GM13976 (cell line): Measurements from ENCODE around the gene RDH13.
"Not testable (repeated sequence)": the region's sequence is repeated elsewhere in the genome, so short reads cannot be mapped to it uniquely, and the experiment has no call there.

Experiments
- DNase-seq: peaks from one replicate; pipeline ENCODE4 v3.0.0; 2012; ENCODE audit warnings: low spot score
- CTCF ChIP-seq: IDR thresholded peaks from 2 replicates; pipeline ENCODE4 v1.5.1; 2012; ENCODE audit warnings: borderline replicate concordance, mild to moderate bottlenecking; ENCODE audit not compliant: insufficient read depth; ENCODE audit errors: extremely low read depth, missing control alignments, control extremely low read depth
- in situ Hi-C: fragments of 300-500 bp; cut with MboI; formaldehyde crosslinking; loops from one replicate; pipeline ENCODE4 v1.12.0; 2022; ENCODE audit warnings: low sequenced_read_pairs, mixed read lengths, inconsistent platforms; ENCODE audit not compliant: unreplicated experiment

RDH13 gene

GRCh38 chr19:55024111-55024510 lies 38.8 kb downstream of the RDH13 start:
- DNase-seq, result no peak
- in situ Hi-C loops, result no loop called here
- no peak for TF ChIP-seq CTCF

DNA sequence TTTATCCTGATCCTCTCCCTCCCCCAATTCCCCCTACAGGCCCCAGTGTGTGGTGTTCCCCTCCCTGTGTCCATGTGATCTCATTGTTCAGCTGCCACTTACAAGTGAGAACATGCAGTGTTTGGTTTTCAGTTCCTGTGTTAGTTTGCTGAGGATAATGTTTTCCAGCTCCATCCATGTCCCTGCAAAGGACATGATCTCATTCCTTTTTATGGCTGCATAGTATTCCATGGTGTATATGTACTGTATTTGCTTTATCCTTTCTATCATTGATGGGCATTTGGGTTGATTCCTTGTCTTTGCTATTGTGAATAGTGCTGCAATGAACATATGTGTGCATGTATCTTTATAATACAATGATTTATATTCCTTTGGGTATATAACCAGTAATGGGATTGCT lies 42.6 kb downstream of the RDH13 start:
- in situ Hi-C loops, DNase-seq: not testable (repeated sequence)

DNA sequence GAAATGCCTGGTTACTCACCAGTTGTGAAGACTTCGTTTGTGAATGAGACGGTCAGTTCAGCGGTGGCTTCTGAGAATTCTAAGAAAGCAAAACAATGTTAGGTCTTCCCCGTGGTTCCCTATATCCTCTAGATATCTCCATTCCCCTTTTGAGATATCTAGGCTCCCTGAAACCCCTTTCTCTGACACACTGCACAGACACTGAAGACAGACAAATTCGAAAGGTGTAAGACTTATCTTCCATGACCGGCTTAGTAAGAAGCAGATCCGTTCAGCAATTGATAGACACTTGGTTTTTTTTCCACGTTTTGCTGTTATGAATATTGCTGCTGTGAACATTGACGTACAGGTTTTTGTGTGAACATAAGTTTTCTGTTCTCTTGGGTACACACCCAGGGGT lies 44.3 kb downstream of the RDH13 start:
- DNase-seq, result no peak
- in situ Hi-C loops, result no loop called here
- no peak for TF ChIP-seq CTCF

GRCh38 chr19:55018216-55018615 lies 44.7 kb downstream of the RDH13 start:
- in situ Hi-C loops, result no loop called here
- no peak for TF ChIP-seq CTCF
- no peak for DNase-seq

GRCh38 chr19:55016017-55016416 lies 46.9 kb downstream of the RDH13 start:
- TF ChIP-seq CTCF, result no peak
- in situ Hi-C loops, result no loop called here
- no peak for DNase-seq

DNA sequence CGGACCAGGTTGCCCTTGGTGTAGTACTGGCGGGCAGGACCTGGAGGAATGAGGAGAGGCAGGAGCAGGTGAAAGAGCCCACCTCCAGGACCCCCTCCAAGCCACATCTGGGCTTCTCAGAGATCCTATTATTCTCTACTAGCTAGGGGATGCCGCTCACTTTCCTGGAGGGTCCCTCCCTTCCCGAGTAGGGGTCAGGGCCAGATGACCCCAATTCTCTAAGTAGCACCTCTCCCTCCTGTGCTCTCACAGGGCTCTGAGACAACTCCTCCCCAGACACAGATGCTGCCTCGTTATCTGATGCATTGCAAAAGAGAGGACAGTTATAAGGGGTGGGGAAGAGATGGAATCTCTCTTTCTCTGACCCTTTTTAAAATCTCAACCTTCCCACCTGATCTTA lies 47.8 kb downstream of the RDH13 start:
- no peak for TF ChIP-seq CTCF
- no peak for DNase-seq
- in situ Hi-C loops, result no loop called here

DNA sequence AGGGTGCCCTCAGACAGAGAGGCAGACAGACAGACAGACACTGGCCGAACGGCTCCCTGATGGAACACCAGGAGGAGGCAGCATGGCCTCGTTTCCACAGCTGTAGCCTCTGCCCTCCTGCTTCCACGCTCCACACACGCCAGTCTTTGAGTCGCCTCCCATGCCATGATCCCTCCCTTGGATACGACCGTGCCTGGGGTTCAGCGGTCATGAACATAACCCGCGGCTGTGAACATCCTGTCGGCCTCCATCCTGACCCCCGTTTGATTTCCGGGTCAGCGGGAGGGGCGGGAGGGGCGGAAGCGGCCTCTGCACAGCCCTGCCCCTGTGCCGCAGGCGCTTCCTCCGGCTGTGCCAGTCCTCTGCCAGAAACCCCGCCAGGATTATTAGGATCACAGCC lies 48.2 kb downstream of the RDH13 start:
- no peak for TF ChIP-seq CTCF
- in situ Hi-C loops, result no loop called here
- DNase-seq, result no peak
